Progenitor cell of endocrine pancreas (in vitro differentiated cells): ENCODE results near the gene VSIG4. TPM values are rescaled to one million over a fixed set of nuclear protein-coding genes. Genes with fewer than 3 reads are reported as not detected.

Experiments used
- DNase-seq: peaks from one replicate; pipeline ENCODE4 v3.0.0; 2021; ENCODE audit warnings: low spot score; ENCODE audit not compliant: unreplicated experiment
- H3K27ac Mint-ChIP-seq: 2 replicates; pipeline ENCODE4 v1.8.0; 2021; ENCODE audit warnings: mild to moderate bottlenecking, moderate library complexity, mixed read lengths
- H3K27me3 Mint-ChIP-seq: 2 replicates; pipeline ENCODE4 v1.8.0; 2021; ENCODE audit warnings: mixed read lengths
- H3K36me3 Mint-ChIP-seq: 2 replicates; pipeline ENCODE4 v1.8.0; 2022; ENCODE audit warnings: mixed read lengths; ENCODE audit not compliant: insufficient read depth
- H3K4me1 Mint-ChIP-seq: 2 replicates; pipeline ENCODE4 v1.8.0; 2021; ENCODE audit warnings: low read depth, mixed read lengths
- H3K4me3 Mint-ChIP-seq: 2 replicates; pipeline ENCODE4 v1.8.0; 2021; ENCODE audit warnings: low read depth, mild to moderate bottlenecking, moderate library complexity, mixed read lengths
- H3K9me3 Mint-ChIP-seq: 2 replicates; pipeline ENCODE4 v1.8.0; 2021; ENCODE audit warnings: low read depth, mixed read lengths
- total RNA-seq: library from RNA; stranded (reverse); gene quantifications from 2 replicates; pipeline ENCODE4 v1.2.1, GENCODE V29; 2021
- TF ChIP-seq, protein P1 (sequence below): fragments of 200-600 bp; sonication (generic); IDR thresholded peaks from one replicate; pipeline ENCODE4 v1.5.0; 2021; ENCODE audit warnings: antibody characterized with exemption, mild to moderate bottlenecking; ENCODE audit not compliant: unreplicated experiment

VSIG4 gene
- total RNA-seq, 1 donor from 2014 or later: not detected

DNA sequence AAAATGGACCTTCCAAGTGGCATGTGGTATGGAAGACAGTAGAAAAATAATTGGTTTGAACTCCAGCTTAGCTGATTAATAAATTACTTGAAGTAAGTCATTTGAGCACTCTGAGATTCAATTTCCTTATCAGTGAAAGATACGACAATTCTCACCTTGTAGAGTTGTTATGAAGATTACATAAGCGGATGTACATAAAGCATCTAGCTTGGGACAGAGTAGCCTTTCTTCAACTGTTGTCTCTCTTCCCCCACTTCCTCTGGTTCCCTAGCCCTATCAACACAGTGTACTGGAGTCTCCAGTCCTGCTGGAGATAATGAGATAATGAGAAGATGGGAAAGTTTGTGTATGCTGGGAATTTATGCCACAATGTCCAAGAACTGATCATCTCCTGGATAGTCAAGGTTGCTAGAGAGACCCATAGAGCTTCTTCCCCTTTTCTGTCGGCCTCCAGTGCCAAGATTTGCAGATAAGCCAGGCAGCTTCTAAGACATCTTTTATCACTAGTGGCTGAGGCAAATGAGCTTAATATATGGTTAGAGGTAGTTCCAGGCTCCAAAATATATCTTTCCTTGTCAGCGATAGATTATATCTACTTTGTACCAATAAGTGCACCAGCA is 33.9 kb downstream of the VSIG4 start:
- no peaks in the 10 kb centered on the region for H3K27me3 Mint-ChIP-seq
- no peak overlapping the region for H3K27ac Mint-ChIP-seq
- DNase-seq: no peak
- no peak overlapping the region for H3K4me3 Mint-ChIP-seq
- TF ChIP-seq, protein P1, sequence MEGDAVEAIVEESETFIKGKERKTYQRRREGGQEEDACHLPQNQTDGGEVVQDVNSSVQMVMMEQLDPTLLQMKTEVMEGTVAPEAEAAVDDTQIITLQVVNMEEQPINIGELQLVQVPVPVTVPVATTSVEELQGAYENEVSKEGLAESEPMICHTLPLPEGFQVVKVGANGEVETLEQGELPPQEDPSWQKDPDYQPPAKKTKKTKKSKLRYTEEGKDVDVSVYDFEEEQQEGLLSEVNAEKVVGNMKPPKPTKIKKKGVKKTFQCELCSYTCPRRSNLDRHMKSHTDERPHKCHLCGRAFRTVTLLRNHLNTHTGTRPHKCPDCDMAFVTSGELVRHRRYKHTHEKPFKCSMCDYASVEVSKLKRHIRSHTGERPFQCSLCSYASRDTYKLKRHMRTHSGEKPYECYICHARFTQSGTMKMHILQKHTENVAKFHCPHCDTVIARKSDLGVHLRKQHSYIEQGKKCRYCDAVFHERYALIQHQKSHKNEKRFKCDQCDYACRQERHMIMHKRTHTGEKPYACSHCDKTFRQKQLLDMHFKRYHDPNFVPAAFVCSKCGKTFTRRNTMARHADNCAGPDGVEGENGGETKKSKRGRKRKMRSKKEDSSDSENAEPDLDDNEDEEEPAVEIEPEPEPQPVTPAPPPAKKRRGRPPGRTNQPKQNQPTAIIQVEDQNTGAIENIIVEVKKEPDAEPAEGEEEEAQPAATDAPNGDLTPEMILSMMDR: no peak
- H3K4me1 Mint-ChIP-seq: no peaks in the 10 kb centered on the region
- no peaks in the 10 kb centered on the region for H3K36me3 Mint-ChIP-seq
- H3K9me3 Mint-ChIP-seq: peaks cover 16% of the 10 kb centered on the region

DNA sequence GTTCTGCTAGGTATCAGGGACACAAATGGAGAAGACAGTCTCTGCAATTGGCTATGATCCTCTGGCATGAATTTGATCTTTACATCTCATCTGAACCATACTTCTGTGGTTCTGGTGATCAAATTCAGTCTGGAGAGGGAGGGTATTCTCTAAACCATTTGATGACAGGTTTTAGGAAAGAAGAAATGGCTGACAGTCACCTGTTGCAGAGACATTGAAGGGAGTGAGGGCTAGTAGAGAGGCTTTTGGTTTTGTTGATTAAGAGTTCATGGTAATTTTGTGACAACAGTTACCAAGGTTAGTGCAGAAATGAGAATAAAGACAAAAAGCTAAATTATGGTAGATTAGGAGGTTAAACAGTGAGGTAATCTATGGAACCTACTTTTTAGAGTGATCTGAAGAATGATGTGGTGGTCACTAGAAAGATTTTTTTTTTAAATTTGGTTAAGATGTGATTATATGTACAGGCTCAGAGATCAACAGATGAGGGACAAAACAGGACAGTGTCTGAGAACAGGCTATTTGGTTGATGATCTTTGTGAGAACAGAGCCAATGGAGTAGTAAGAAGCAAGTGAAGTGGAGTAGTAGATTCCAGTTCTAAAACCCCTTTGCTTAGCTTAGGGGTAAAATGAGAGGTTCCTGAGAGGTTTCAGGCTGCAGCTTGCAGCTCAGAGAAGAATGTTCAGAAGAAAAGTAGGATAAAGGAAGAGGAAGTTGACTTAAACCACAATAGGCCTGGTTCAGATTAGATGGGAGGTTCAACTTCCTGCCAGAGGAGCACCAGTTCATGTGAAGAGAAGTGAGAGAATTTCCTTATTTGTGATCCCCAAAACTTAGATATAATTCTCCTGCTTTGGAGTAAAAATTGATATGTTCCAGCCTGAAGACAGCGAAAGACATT is 34.7 kb downstream of the VSIG4 start:
- no peak overlapping the region for H3K4me3 Mint-ChIP-seq
- TF ChIP-seq, protein P1: no peak
- H3K36me3 Mint-ChIP-seq: no peaks in the 10 kb centered on the region
- H3K4me1 Mint-ChIP-seq: no peaks in the 10 kb centered on the region
- H3K27me3 Mint-ChIP-seq: no peaks in the 10 kb centered on the region
- H3K27ac Mint-ChIP-seq: no peak overlapping the region
- H3K9me3 Mint-ChIP-seq: peaks cover 16% of the 10 kb centered on the region
- DNase-seq: no peak

DNA sequence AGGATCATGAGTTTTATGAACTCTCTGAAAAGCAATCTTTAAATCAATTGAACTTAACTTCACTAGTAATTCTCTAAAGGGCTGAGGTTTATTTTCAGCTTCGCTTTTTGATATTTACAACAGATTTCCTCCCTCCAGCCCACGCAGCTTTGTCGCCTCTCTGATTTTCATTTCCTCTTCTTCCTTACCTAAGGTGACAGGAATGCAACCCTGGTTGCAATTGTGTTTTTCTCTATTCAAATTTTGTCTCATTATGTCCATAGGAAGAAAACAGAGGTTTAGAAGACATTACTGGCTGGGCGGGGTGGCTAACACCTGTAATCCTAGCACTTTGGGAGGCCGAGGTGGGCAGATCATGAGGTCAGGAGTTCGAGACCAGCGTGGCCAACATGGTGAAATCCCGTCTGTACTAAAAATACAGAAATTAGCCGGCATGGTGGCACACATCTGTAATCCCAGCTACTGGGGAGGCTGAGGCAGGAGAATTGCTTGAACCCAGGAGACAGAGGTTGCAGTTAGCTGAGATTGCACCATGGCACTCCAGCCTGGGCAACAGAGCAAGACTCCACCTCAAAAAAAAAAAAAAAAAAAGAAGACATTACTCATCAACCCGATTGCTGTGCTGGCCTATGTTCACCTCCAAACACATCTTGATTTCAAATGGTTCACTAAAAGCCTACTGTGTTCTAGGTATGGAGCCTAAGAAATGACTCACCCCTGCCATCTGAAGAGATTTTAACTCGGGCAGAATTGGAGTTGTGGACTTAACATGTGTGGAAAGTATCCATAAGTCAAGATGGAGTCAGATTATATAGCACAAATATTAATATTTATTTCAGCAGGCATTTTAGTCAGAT is 36.8 kb downstream of the VSIG4 start:
- H3K36me3 Mint-ChIP-seq: no peaks in the 10 kb centered on the region
- DNase-seq: no peak
- peaks cover 22% of the 10 kb centered on the region for H3K9me3 Mint-ChIP-seq
- no peak overlapping the region for H3K27ac Mint-ChIP-seq
- no peaks in the 10 kb centered on the region for H3K27me3 Mint-ChIP-seq
- TF ChIP-seq, protein P1: no peak
- H3K4me1 Mint-ChIP-seq: no peaks in the 10 kb centered on the region
- no peak overlapping the region for H3K4me3 Mint-ChIP-seq

DNA sequence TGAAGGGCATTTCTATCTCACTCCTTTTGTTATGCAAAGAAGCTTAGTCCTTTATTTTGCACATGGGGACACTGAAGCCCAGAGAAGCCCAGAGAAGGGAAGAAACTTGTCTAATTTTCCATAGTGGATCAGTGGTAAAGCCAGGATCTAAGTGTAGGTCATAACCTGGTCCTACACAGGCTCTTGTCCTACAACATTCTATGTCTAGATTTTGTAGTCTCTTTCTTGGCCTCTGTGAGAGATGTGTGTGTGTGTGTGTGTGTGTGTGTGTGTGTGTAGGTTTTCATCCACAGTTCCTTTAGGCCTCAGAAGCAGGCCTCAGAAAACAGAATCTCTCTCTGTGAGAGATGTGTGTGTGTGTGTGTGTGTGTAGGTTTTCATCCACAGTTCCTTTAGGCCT is 38.3 kb downstream of the VSIG4 start:
- TF ChIP-seq, protein P1: no peak
- Mint-ChIP-seq H3K9me3 (peaks cover 22% of the 10 kb centered on the region), H3K27ac (no peak overlapping the region), H3K36me3 (no peaks in the 10 kb centered on the region), H3K4me3 (no peak overlapping the region), H3K4me1 (no peaks in the 10 kb centered on the region), H3K27me3 (no peaks in the 10 kb centered on the region)
- DNase-seq: no peak

DNA sequence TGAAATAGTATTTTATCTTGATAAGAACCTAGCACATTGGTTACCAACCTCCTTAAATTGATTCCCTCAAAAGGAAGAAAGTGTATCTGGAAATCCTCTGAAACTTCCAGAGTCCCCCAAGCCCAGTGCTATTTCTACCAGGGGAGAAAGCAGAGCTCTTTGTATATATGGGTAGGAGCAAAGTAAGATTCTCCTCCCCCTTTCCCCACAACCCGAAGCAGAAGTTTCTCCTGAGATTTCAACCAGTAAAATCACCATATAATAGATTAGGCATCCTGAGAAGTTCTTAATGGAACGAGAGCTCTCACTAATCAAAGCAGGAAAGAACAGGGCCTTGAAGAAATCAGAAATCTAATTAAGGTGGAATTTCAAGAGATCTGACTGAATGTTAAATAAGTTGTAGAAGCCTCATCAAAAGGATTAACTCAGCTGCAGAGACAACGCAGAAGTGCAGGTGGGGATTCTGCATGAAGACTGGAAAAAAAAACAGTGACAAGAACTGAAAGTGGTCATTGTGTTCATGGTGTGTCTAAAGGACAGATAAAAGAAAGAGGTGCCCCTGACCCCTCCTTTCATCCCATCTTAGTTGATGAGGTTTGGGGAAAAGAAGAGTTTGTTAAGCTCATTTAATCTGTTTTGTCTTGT is 39.1 kb downstream of the VSIG4 start:
- no peak for DNase-seq
- Mint-ChIP-seq H3K9me3 (peaks cover 18% of the 10 kb centered on the region), H3K4me3 (no peak overlapping the region), H3K27me3 (no peaks in the 10 kb centered on the region), H3K27ac (no peak overlapping the region), H3K36me3 (no peaks in the 10 kb centered on the region), H3K4me1 (no peaks in the 10 kb centered on the region)
- TF ChIP-seq, protein P1: no peak
